HL-60 (cell line): ENCODE data around the gene NTF3.

Experiments used
- POLR2AphosphoS5 ChIP-seq: IDR thresholded peaks from 2 replicates; pipeline ENCODE4 v1.6.1; 2012; ENCODE audit warnings: low read depth
- TF ChIP-seq, protein P1 (sequence below): IDR thresholded peaks from one replicate; pipeline ENCODE4 v1.5.1; 2011; ENCODE audit warnings: low read length, control low read depth, inconsistent platforms; ENCODE audit not compliant: insufficient read depth

DNA sequence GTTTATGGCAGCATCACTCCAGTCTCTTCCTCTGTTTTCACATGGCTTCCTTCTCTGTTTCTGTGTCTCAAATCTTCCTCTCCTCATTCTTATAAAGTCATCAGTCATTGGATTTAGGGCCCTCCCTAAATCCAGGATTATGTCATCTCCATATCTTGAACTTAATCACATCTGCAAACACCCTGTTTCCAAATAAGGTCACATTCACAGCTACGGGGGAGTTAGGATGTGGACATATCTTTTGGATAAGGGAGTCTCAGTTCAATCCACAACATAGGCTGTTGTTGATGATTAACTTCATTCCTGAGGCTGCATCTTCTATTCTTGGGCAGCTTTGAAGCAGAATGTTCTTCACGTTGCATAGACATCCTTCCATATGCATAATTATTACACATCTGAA lies 40.3 kb upstream of the NTF3 start:
- no peak for TF ChIP-seq POLR2AphosphoS5
- TF ChIP-seq, protein P1, sequence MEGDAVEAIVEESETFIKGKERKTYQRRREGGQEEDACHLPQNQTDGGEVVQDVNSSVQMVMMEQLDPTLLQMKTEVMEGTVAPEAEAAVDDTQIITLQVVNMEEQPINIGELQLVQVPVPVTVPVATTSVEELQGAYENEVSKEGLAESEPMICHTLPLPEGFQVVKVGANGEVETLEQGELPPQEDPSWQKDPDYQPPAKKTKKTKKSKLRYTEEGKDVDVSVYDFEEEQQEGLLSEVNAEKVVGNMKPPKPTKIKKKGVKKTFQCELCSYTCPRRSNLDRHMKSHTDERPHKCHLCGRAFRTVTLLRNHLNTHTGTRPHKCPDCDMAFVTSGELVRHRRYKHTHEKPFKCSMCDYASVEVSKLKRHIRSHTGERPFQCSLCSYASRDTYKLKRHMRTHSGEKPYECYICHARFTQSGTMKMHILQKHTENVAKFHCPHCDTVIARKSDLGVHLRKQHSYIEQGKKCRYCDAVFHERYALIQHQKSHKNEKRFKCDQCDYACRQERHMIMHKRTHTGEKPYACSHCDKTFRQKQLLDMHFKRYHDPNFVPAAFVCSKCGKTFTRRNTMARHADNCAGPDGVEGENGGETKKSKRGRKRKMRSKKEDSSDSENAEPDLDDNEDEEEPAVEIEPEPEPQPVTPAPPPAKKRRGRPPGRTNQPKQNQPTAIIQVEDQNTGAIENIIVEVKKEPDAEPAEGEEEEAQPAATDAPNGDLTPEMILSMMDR, result no peak
